Caco-2 (cell line): ENCODE measurements around the gene CCDC91. TPM values are rescaled to one million over a fixed set of nuclear protein-coding genes. Genes with fewer than 3 reads are reported as not detected.

ENCODE experiments used
- BruUV-seq: library from RNA; stranded (reverse); fragments of 400-500 nt; replicated peaks from 2 replicates; lab custom pipeline; 2021; lab: Mats Ljungman, UMichigan
- CTCF ChIA-PET: fragments of 300-600 bp; sonication (Branson Sonifier 250); formaldehyde crosslinking; loops from one replicate; lab custom pipeline; 2022; ENCODE audit warnings: antibody characterized with exemption; lab: Charles Lee
- POLR2A ChIA-PET: fragments of 300-600 bp; sonication (Branson Sonifier 250); formaldehyde crosslinking; loops from one replicate; lab custom pipeline; 2022; ENCODE audit warnings: antibody characterized with exemption; lab: Charles Lee
- DNase-seq, 2 experiments: peaks; one replicate each; pipeline versions ENCODE4 v3.0.0 to v3.0.0-alpha.2; 2020 to 2022
- H3K27me3 ChIP-seq: replicated peaks from 2 replicates; pipeline ENCODE4 v1.6.0; 2011; ENCODE audit warnings: low read length; ENCODE audit not compliant: control insufficient read depth, insufficient read depth
- H3K36me3 ChIP-seq: 2 replicates; pipeline ENCODE4 v1.5.1; 2011; ENCODE audit warnings: low read length; ENCODE audit not compliant: control insufficient read depth, insufficient read depth
- H3K4me1 ChIP-seq: fragments of 250-450 bp; sonication (Bioruptor Pico); 2 replicates; pipeline ENCODE4 v1.5.1; 2020; ENCODE audit warnings: mild to moderate bottlenecking
- H3K4me3 ChIP-seq: 2 replicates; pipeline ENCODE4 v1.5.1; 2011; ENCODE audit warnings: low read depth, mild to moderate bottlenecking, control low read depth, low read length
- H3K9me3 ChIP-seq: fragments of 250-450 bp; sonication (Bioruptor Pico); 2 replicates; pipeline ENCODE4 v1.5.1; 2020; ENCODE audit warnings: mild to moderate bottlenecking, moderate library complexity
- H3K27ac Mint-ChIP-seq: one replicate; pipeline ENCODE4 v1.8.0; 2022; ENCODE audit warnings: mixed read lengths; ENCODE audit not compliant: unreplicated experiment
- H3K27me3 Mint-ChIP-seq: one replicate; pipeline ENCODE4 v1.8.0; 2022; ENCODE audit warnings: mixed read lengths; ENCODE audit not compliant: insufficient read depth, unreplicated experiment
- H3K36me3 Mint-ChIP-seq: one replicate; pipeline ENCODE4 v1.8.0; 2022; ENCODE audit warnings: mild to moderate bottlenecking, mixed read lengths; ENCODE audit not compliant: insufficient read depth, unreplicated experiment
- H3K4me1 Mint-ChIP-seq: one replicate; pipeline ENCODE4 v1.8.0; 2022; ENCODE audit warnings: low read depth, mixed read lengths; ENCODE audit not compliant: unreplicated experiment
- H3K4me3 Mint-ChIP-seq: one replicate; pipeline ENCODE4 v1.8.0; 2022; ENCODE audit warnings: mild to moderate bottlenecking, moderate library complexity, mixed read lengths; ENCODE audit not compliant: unreplicated experiment
- H3K9me3 Mint-ChIP-seq: one replicate; pipeline ENCODE4 v1.8.0; 2022; ENCODE audit warnings: mixed read lengths; ENCODE audit not compliant: unreplicated experiment
- CTCF ChIP-seq, 2 experiments: fragments of 200-600 bp in 1 of 2; IDR thresholded peaks; 1 replicate in 1 of 2; 2 replicates in 1 of 2; pipeline versions ENCODE4 v1.5.1 to v1.8.0; 2011 to 2022; ENCODE audit warnings: antibody characterized with exemption in 1 of 2, control low read depth in 1 of 2, inconsistent platforms in 1 of 2, low read depth in 1 of 2, low read length in 1 of 2, mild to moderate bottlenecking in 1 of 2, moderate library complexity in 1 of 2; ENCODE audit not compliant: insufficient read depth in 1 of 2, severe bottlenecking in 1 of 2, unreplicated experiment in 1 of 2
- intact Hi-C: fragments of 100-400 bp; cut with micrococcal nuclease; formaldehyde crosslinking; loops from one replicate; pipeline ENCODE4 v1.10.0; 2022; ENCODE audit not compliant: unreplicated experiment
- total RNA-seq: library from RNA; stranded (reverse); gene quantifications from 2 replicates; pipeline ENCODE4 v1.2.3, GENCODE V29; 2022

The CCDC91 gene
- total RNA-seq, 1 experiment from 2014 or later = 21.6 TPM

- ChIA-PET CTCF (no interaction called here), POLR2A (no interaction called here)
Measured at GRCh38 chr12:28164644-28165275, 25.5 kb upstream of the CCDC91 start.

GRCh38 chr12:28167981-28168485, 22.2 kb upstream of the CCDC91 start:
- Mint-ChIP-seq H3K36me3 (no peaks in the 10 kb centered on the region), H3K9me3 (no peaks in the 10 kb centered on the region), H3K27me3 (peaks cover 6% of the 10 kb centered on the region), H3K27ac (no peak overlapping the region), H3K4me1 (peaks cover 6% of the 10 kb centered on the region), H3K4me3 (no peak overlapping the region)
- DNase-seq = no peak
- Histone ChIP-seq H3K9me3 (no peaks in the 10 kb centered on the region), H3K36me3 (no peaks in the 10 kb centered on the region), H3K27me3 (no peaks in the 10 kb centered on the region), H3K4me3 (no peak overlapping the region), H3K4me1 (no peaks in the 10 kb centered on the region)
- BruUV-seq = no TSS peak
- ChIA-PET CTCF (no interaction called here), POLR2A (no interaction called here)
- no peak for TF ChIP-seq CTCF (IDR thresholded peaks at IDR 0.05; ENCODE audit: insufficient read depth in 1 of 2, low read depth in 1 of 2, low read length in 1 of 2, severe bottlenecking in 1 of 2, unreplicated experiment in 1 of 2)
- intact Hi-C loops = no loop called here

More at GRCh38 chr12:28164644-28165275, 25.5 kb upstream of the CCDC91 start:
- H3K9me3 ChIP-seq = no peaks in the 10 kb centered on the region
- Mint-ChIP-seq H3K9me3 (no peaks in the 10 kb centered on the region), H3K4me1 (peaks cover 6% of the 10 kb centered on the region), H3K4me3 (no peak overlapping the region), H3K27ac (no peak overlapping the region), H3K27me3 (no peaks in the 10 kb centered on the region), H3K36me3 (no peaks in the 10 kb centered on the region)
- DNase-seq = peak in 1 of 2 experiments; percentile 28
- intact Hi-C loops = no loop called here
- H3K4me3 ChIP-seq = no peak overlapping the region
- H3K4me1 ChIP-seq = no peaks in the 10 kb centered on the region
- no peak for TF ChIP-seq CTCF (IDR thresholded peaks at IDR 0.05; ENCODE audit: insufficient read depth in 1 of 2, low read depth in 1 of 2, low read length in 1 of 2, severe bottlenecking in 1 of 2, unreplicated experiment in 1 of 2)
- BruUV-seq = no TSS peak
- H3K36me3 ChIP-seq = no peaks in the 10 kb centered on the region
- H3K27me3 ChIP-seq = no peaks in the 10 kb centered on the region

- TF ChIP-seq CTCF (IDR thresholded peaks at IDR 0.05; ENCODE audit: insufficient read depth in 1 of 2, low read depth in 1 of 2, low read length in 1 of 2, severe bottlenecking in 1 of 2, unreplicated experiment in 1 of 2) = no peak
- H3K36me3 ChIP-seq = no peaks in the 10 kb centered on the region
- Mint-ChIP-seq H3K4me3 (no peak overlapping the region), H3K27me3 (peaks cover 6% of the 10 kb centered on the region), H3K36me3 (no peaks in the 10 kb centered on the region), H3K27ac (no peak overlapping the region), H3K4me1 (no peaks in the 10 kb centered on the region), H3K9me3 (no peaks in the 10 kb centered on the region)
- POLR2A ChIA-PET = no interaction called here
- intact Hi-C loops = loop anchor here (1.0 kb wide), 4 partner anchors 61 to 701 kb away; no protein-coding TSS in a partner anchor
- DNase-seq = no peak
- H3K27me3 ChIP-seq = no peaks in the 10 kb centered on the region
- H3K4me1 ChIP-seq = no peaks in the 10 kb centered on the region
- H3K4me3 ChIP-seq = no peak overlapping the region
- H3K9me3 ChIP-seq = no peaks in the 10 kb centered on the region
- CTCF ChIA-PET = interaction anchor here (0.6 to 1.1 kb wide), 2 partner anchors 61 to 352 kb away, joined by 5 to 6 read pairs; no protein-coding TSS in a partner anchor
- BruUV-seq = no TSS peak
Measured at GRCh38 chr12:28171356-28172060, 18.7 kb upstream of the CCDC91 start.
